ENCODE measurements around the gene PDGFC.

PDGFC gene

GRCh38 chr4:156958276-156959074, 13.1 kb downstream of the PDGFC start:
- H3K4me3 ChIP-seq (ENCODE audit: low read length), result no peak overlapping the region
- DNase-seq (ENCODE audit: low read depth), result peak; percentile 59
- TF ChIP-seq, protein P1, sequence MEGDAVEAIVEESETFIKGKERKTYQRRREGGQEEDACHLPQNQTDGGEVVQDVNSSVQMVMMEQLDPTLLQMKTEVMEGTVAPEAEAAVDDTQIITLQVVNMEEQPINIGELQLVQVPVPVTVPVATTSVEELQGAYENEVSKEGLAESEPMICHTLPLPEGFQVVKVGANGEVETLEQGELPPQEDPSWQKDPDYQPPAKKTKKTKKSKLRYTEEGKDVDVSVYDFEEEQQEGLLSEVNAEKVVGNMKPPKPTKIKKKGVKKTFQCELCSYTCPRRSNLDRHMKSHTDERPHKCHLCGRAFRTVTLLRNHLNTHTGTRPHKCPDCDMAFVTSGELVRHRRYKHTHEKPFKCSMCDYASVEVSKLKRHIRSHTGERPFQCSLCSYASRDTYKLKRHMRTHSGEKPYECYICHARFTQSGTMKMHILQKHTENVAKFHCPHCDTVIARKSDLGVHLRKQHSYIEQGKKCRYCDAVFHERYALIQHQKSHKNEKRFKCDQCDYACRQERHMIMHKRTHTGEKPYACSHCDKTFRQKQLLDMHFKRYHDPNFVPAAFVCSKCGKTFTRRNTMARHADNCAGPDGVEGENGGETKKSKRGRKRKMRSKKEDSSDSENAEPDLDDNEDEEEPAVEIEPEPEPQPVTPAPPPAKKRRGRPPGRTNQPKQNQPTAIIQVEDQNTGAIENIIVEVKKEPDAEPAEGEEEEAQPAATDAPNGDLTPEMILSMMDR (conservative IDR thresholded peaks at IDR 0.05; ENCODE audit: low read length), result no peak

- H3K4me3 ChIP-seq (ENCODE audit: low read length), result no peak overlapping the region
- TF ChIP-seq, protein P1 (conservative IDR thresholded peaks at IDR 0.05; ENCODE audit: low read length), result no peak
- DNase-seq (ENCODE audit: low read depth), result no peak
Observed at GRCh38 chr4:156957556-156957955, 14.0 kb downstream of the PDGFC start.

- TF ChIP-seq, protein P1 (conservative IDR thresholded peaks at IDR 0.05; ENCODE audit: low read length), result no peak
- H3K4me3 ChIP-seq (ENCODE audit: low read length), result no peak overlapping the region
- DNase-seq (ENCODE audit: low read depth), result no peak
Observed at GRCh38 chr4:156956826-156957368, 14.7 kb downstream of the PDGFC start.

- TF ChIP-seq, protein P1 (conservative IDR thresholded peaks at IDR 0.05; ENCODE audit: low read length), result no peak
- DNase-seq (ENCODE audit: low read depth), result no peak
- no peak overlapping the region for H3K4me3 ChIP-seq (ENCODE audit: low read length)
Observed at GRCh38 chr4:156956359-156956758, 15.2 kb downstream of the PDGFC start.

GRCh38 chr4:156954587-156954986, 17.0 kb downstream of the PDGFC start:
- DNase-seq (ENCODE audit: low read depth), result no peak
- no peak overlapping the region for H3K4me3 ChIP-seq (ENCODE audit: low read length)
- TF ChIP-seq, protein P1 (conservative IDR thresholded peaks at IDR 0.05; ENCODE audit: low read length), result no peak

- H3K4me3 ChIP-seq (ENCODE audit: low read length), result no peak overlapping the region
- DNase-seq (ENCODE audit: low read depth), result no peak
- TF ChIP-seq, protein P1 (conservative IDR thresholded peaks at IDR 0.05; ENCODE audit: low read length), result no peak
Observed at GRCh38 chr4:156953951-156954350, 17.6 kb downstream of the PDGFC start.

- TF ChIP-seq, protein P1 (conservative IDR thresholded peaks at IDR 0.05; ENCODE audit: low read length), result no peak
- DNase-seq (ENCODE audit: low read depth), result no peak
- no peak overlapping the region for H3K4me3 ChIP-seq (ENCODE audit: low read length)
Observed at GRCh38 chr4:156953001-156953400, 18.6 kb downstream of the PDGFC start.

All from AG10803 (cell line).